Myocyte (in vitro differentiated cells): ENCODE measurements around the gene XRN1. TPM values are rescaled to one million over a fixed set of nuclear protein-coding genes. Genes with fewer than 3 reads are reported as not detected.
"Not testable (repeated sequence)": the region's sequence is repeated elsewhere in the genome, so short reads cannot be mapped to it uniquely, and the experiment has no call there.

Source experiments
- DNase-seq: peaks from one replicate; pipeline ENCODE4 v3.0.0-alpha.2; 2012; ENCODE audit warnings: low read depth
- polyA plus RNA-seq: library from polyadenylated mRNA; unstranded; fragments of >200 nt; gene quantifications from one replicate; pipeline ENCODE4 v1.2.1, GENCODE V29; 2012; ENCODE audit warnings: missing spikeins
- total RNA-seq: library from RNA; depleted of rRNA; stranded (reverse); fragments of >200 nt; gene quantifications from 2 replicates; pipeline ENCODE4 v1.2.3, GENCODE V29; 2014

XRN1 gene, protein sequence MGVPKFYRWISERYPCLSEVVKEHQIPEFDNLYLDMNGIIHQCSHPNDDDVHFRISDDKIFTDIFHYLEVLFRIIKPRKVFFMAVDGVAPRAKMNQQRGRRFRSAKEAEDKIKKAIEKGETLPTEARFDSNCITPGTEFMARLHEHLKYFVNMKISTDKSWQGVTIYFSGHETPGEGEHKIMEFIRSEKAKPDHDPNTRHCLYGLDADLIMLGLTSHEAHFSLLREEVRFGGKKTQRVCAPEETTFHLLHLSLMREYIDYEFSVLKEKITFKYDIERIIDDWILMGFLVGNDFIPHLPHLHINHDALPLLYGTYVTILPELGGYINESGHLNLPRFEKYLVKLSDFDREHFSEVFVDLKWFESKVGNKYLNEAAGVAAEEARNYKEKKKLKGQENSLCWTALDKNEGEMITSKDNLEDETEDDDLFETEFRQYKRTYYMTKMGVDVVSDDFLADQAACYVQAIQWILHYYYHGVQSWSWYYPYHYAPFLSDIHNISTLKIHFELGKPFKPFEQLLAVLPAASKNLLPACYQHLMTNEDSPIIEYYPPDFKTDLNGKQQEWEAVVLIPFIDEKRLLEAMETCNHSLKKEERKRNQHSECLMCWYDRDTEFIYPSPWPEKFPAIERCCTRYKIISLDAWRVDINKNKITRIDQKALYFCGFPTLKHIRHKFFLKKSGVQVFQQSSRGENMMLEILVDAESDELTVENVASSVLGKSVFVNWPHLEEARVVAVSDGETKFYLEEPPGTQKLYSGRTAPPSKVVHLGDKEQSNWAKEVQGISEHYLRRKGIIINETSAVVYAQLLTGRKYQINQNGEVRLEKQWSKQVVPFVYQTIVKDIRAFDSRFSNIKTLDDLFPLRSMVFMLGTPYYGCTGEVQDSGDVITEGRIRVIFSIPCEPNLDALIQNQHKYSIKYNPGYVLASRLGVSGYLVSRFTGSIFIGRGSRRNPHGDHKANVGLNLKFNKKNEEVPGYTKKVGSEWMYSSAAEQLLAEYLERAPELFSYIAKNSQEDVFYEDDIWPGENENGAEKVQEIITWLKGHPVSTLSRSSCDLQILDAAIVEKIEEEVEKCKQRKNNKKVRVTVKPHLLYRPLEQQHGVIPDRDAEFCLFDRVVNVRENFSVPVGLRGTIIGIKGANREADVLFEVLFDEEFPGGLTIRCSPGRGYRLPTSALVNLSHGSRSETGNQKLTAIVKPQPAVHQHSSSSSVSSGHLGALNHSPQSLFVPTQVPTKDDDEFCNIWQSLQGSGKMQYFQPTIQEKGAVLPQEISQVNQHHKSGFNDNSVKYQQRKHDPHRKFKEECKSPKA (N-terminal part only)
- 29.4 and 33.4 TPM in 2 replicates for total RNA-seq
- 6.7 TPM for polyA plus RNA-seq

DNA sequence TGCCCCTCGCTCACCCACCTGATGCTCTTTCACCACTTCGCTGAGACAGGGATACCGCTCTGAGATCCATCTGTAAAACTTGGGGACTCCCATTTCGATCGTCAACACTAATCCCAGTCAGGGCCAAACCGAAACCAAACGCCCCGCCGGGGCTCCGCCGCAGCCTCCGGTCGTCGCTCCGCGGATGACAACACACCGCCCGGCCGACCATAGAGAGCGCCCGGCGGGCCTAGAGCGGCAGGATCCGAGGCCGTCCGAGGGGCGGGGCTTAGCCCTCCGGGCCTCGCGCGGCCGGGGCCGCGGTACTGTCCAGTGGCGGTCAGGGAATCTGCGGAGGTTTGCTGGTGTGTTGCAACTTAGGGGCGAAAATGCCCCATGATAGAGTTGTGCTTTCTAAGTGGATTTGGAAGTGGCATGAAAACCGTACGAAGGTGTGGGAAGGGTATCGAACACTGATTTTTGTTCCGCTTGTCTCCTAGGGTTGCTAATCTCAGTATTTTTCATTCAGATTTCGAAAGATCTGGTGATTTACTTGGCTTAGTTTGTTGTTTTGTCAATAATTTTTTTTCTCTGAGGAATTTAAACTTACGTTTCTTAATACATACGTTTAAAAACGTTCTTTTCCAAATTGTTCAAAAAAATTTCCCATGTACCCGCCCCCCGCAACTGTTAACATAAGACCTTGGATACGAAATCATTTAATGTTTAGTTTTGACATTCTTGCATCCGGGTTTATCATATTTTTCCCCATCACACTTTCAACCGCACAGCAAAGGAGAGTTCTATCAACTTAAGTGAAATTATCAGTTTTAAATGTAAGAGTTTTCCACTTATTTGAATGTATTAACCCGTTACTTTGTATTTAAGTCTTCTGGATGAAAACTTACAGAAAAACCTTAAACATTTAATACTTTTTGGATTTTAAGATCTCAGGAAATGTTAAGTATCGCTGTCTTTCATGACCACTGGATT, at the start of gene XRN1:
Gene XRN1 (minus strand): TSS at position 186 of the 972 bp plus-strand sequence. CDS start 93 bp downstream, at position 93.
- DNase-seq = peak; percentile 95

DNA sequence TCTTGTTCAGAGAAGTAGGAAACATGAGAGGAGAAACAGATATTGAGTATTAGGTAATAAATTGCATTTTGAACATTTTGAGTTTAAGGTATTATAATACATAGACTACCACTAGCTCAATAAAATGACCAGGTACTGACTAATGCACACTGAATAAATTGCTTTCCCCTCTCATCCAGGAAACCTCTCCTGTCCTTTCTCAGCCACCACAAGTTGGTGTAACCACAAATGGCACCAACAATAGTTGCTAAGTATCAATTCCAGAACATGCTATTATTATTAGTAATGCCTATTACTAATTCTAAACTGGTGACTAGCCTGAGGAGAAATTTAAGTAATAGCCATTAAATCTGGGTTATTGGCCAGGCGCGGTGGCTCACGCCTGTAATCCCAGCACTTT, 47.3 kb upstream of the XRN1 start:
- DNase-seq = no peak

DNA sequence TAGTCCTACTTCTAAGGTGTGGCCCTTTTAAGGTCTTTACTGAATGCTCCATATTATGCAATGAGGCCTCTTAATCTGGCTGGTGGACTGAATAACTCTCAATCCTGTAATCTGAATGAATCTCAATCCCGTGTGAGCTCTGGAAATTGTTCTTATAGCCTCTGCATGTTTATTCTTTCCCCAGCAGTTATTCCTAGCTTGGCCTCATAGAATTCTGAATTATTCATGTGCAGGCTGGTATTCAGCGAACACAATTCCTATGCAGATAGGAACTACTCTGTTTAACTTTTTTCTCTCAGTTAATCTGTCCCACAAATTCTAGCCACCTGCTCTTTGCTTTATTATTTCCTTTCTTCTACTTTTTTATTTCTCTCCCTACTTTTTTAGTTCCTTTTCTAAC, 44.3 kb upstream of the XRN1 start:
- no peak for DNase-seq

DNA sequence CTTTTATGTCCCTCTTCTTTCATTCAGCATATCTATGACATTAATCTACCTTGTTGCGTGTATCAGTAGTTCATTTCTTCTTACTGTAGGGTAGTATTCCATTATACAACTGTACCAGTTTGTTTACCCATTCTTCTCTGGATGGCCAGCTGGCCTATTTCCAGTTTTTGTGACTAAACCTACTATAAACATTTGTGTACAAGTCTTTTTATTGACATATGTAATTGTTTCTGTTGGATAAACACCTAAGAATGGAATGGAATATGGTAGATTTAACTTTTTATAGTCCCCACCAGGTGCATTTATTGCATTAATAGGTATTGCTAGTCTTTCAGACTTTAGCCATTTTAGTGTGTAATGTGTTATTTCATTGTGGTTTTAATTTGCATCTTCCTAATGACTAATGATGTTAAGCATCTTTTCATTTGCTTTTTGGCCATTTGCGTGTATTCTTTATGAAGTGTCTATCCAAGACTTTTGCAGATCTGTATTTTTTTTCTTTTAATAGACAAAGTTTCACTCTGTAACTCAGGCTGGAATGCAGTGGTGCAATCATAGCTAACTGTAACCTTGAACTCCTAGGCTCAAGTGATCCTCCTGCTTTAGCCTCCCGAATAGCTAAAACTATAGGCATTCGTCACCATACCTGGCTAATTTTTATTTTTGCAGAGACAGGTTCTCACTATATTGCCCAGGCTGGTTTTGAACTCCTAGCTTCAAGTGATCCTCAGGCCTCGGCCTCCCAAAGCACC, 41.9 kb upstream of the XRN1 start:
- no peak for DNase-seq

DNA sequence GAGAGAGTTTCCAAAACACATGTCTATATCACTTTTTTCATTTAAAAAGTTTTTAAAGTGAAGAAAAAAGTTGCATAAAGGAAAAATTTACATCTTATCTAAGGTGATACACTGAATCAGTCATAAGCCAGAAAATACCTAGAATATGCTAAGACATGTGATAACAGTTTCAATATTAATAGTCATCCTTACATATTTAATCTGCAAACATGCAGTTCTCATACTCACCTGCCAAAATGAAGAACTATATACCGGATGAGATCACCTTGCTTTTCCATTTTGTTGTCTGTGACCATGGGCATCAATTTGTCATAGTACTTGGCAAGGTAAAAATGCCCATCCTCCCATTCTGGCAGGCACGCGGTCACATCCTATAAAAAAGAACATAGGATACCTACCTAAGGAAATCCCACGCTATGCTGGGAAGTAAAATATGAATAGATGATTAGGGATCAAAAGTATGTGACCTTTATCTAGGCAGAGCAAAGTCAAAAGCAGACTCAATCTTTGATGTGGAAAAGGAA, 37.1 kb upstream of the XRN1 start:
- DNase-seq = no peak

DNA sequence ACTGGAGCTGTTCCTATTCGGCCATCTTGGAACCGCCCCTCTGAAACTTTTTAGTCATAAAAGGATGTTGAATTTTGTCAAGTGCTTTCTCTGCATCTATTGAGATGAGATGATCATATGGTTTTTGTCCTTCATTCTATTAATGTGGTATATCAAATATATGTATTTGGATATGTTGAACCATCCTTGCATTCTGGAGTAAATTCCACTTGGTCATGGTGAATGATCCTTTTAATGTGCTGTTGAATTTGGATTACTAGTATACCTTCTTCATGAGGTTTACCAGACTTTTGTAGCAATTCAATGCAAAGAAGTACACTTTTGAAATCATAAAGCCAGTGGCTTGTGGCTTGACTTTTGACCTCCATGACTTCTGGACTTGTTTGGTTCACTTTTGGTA, 33.4 kb upstream of the XRN1 start:
- DNase-seq = no peak

DNA sequence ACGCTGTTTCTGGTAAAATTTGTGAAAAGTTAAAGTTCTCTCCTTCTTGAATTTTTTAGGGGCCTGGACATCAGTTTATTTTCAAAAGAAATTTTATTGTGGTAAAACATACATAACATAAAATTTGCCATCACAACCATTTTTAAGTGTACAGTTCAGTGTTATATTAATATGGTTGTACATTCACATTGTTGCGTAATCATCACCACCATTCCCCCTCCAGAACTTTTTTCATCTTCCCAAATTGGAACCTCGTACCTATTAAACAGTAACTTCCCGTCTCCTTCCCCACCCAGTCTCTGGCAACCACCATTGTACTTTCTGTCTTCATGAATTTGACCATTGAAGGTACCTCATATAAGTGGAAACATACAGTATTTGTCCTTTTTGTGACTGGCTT, 23.0 kb upstream of the XRN1 start:
- no peak for DNase-seq

DNA sequence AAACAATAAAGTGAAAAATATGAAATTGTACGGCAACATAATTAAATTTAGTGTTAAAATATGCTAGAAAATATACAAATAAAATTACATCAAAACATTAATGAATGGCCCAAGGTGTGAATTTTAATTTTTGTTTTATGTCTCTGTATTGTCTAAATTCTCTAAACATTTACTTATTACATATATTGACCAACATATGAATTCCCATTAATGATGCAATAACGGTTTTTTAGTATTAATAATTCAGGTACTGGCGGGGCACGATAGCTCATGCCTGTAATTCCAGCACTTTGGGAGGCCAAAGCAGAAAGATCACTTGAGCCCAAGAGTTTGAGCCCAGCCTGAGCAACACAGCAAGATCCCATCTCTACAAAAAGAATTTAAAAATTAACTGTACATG, 20.6 kb upstream of the XRN1 start:
- DNase-seq = no peak

DNA sequence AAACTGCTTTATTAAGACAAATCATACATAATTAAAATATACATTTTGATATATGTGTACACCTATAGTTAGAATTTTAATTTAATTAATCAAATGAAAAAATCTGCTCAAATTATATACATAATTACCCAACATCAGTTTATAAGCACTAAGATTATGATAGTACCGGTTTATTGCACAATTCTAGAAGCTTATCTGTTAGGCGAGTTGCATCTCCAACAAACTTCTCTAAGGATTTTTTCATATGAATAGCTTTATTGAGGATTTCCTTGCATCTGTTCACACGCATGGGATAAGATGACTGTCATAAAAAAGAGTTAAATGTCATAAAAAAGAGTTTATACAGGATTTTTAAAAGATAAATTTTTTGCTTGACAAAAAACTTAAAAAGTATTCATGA, 19.9 kb upstream of the XRN1 start:
- no peak for DNase-seq

DNA sequence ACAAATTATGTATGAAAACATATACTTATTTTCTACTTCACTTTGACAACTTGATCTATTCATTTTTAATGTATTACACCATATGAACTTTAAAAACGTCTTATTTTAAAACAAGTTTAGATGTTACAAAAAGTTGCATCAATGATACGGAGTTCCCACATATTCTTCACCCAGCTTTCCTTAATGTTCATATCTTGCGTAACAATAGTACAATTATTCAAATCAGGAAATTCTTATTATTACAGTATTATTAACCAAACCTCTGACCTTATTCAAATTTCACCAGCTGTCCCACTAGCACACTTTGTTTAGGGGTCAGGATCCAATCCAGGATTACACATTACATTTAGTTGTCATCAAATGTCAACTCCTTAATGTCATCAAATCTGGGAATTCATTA, 12.9 kb upstream of the XRN1 start:
- no peak for DNase-seq

DNA sequence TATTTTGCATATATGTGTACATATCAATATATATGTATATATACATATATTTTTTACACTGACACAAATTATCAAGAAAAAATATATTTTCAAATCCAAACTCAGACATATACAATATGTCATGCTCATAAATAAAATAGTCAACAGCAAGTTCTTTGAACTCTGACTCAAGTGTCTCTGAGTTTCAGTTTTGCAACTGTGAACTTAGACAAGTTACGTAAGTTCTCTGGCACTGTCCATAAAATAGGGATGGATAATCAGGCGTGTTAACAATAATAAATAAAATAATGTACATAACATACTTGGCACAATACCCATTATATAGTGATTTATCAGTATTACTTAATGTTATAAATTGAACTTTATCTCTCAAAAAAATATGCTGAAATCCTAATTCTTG, 12.1 kb upstream of the XRN1 start:
- DNase-seq = no peak

DNA sequence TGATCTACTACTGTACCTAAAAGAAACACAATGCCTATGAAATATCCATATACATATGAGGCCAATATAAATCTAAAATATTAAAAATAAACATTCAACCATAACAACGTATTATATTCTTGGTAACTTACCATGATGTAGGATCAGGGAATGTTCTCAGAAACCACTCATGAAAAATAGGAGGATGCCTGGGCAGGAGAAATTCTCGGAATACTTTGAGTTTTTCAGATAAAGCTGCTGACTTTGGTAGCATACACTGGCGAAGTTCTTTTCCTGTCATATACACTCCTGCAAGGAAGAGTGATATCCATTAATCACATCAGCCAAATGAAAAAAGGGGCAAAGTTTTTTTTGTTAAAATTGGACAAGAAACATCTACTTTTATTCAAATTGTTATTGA, 11.3 kb upstream of the XRN1 start:
- DNase-seq = no peak

DNA sequence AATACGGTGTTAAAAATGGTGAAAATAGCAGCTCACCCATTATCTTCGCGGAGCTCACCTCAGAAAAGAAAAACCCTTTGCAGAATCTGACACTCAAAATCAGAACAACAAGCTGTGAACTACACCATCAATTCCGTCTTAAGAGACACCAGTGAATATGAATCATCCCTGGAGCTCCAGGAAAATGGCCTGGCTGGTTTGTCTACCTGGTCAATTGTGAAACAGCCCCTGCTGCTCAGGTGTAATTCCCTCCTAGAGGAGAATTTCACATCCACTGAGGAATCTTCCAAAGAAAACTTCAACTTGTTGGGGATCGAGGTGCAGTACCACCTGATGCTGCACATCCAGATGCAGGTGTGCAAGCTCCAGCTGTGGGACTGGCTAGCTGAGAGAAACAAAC, 3.0 kb upstream of the XRN1 start:
- no peak for DNase-seq

DNA sequence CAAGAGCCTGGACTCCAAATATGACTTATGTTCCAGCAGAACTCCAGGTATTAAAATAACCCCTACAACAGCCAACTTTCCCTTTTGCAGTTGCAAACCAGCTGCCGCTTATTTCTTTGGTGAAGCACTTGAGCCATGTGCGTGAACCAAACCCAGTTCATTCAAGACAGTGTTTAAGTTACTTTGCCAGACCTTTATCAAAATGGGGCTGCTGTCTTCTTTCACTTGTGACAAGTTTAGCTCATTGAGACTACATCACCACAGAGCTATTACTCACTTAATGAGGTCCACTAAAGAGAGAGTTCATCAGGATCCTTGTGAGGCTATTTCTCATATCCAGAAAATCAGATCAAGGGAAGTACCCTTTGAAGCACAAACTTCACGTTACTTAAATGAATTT, 2.4 kb upstream of the XRN1 start:
- no peak for DNase-seq

DNA sequence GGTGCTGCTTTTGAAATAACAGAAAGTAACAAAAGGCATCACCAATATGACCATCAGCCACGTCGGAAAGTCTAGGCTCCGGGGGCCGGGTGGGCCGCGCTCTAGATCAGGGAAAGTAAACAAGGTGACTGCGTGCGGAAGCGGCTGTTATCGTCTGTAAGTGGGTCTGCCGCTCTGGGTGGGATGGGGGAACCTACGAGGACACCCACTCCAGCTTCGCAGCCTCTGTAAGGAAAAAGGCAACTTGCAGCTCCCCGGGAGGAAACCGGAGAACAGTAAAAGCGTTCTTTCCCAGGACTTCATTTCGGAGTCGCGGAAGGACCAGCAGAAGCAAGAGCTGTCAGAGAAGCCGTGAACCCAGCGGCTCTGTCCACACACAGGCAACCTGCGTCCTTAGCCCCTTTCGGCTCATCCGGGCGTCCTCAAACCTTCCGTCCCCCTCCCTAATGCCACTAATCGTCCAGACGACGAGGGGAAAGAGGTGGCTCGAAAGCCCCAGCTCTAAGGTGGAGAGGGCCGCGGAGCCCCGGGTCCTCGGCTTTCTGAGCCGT, 461 bp downstream of the XRN1 start:
- DNase-seq = peak; percentile 56

DNA sequence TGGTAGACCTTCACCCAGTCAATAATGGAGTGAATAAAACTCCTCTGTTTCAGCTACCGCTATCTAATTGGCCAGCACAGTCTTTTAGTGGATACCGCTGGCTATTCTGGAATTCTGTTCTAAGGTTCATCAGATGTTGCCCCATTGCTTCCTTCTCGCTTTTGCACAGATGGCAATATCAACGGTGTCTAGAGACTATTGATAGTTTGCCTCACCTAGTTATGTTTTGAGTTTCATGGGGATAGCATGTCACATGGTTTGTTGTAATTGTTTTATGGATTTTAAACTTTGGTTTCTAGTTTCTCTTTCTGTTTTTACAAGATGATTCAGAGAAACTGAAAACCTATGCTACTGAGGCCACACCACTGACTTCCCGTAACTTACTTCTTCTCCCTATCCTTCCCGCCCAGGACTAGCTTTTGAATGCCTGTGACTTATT, 2.0 kb downstream of the XRN1 start:
- peak; percentile 19 for DNase-seq

DNA sequence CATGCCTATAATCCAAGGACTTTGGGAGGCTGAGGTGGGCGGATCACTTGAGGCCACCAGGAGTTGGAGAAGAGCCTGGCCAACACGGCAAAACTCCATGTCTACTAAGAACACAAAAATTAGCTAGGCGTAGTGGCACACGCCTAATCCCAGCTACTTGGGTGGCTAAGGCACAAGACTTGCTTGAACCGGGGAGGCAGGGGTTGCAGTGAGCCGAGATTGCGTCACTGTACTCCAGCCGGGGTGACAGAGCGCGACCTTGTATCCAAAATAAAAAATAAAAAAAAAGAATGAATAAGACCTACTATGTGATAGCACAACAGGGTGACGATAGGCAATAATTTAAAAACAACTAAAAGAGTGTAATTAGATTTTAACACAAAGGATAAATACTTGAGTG, 3.5 kb downstream of the XRN1 start:
- no peak for DNase-seq

DNA sequence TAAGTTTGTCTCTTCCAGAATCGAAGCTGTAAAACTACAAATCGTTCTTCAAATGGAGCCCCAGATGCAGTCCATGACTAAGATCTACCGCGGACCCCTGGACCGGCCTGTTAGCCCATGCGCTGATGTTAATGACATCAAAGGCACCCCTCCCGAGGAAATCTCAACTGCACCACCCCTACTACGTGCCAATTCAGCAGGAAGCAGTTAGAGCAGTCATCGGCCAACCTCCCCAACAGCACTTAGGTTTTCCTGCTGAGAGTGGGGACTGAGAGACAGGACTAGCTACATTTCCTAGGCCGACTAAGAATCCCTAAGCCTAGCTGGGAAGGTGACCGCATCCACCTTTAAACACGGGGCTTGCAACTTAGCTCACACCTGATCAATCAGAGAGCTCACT, 4.8 kb downstream of the XRN1 start:
- not testable (repeated sequence) for DNase-seq
